ENCODE results near the gene COL6A3.

The COL6A3 gene

GRCh38 chr2:237322564-237322963 is 91.4 kb downstream of the COL6A3 start:
- Histone ChIP-seq H3K9me3 (ENCODE audit: insufficient read depth, low read depth, low read length) (no peaks in the 10 kb centered on the region), H3K4me1 (ENCODE audit: insufficient read depth, low read length, poor library complexity, severe bottlenecking) (no peaks in the 10 kb centered on the region), H3K9me2 (replicated peaks; ENCODE audit: low read depth, low read length) (no peaks in the 10 kb centered on the region), H4K20me1 (ENCODE audit: insufficient read depth, low read length, poor library complexity, severe bottlenecking) (no peaks in the 10 kb centered on the region), H2AFZ (ENCODE audit: low read length) (no peak overlapping the region), H3K4me2 (ENCODE audit: low read depth, low read length, poor library complexity, severe bottlenecking) (no peak overlapping the region), H3K27me3 (ENCODE audit: insufficient read depth, low read length, poor library complexity, severe bottlenecking) (no peaks in the 10 kb centered on the region), H3K79me2 (ENCODE audit: insufficient read depth, low read length) (no peaks in the 10 kb centered on the region), H3K36me3 (ENCODE audit: insufficient read depth, low read length) (no peaks in the 10 kb centered on the region), H3F3A (ENCODE audit: low read depth) (no peaks in the 10 kb centered on the region), H3K9ac (ENCODE audit: low read depth, low read length, poor library complexity, severe bottlenecking) (no peak overlapping the region), H3K4me3 (ENCODE audit: low read length, poor library complexity, severe bottlenecking) (no peak overlapping the region)
- TF ChIP-seq EZH2phosphoT487 (IDR thresholded peaks at IDR 0.05; ENCODE audit: borderline replicate concordance) (no peak), CTCF (conservative IDR thresholded peaks at IDR 0.05; ENCODE audit: low read length) (peak; percentile 40; the same call in 1 of the 2 replicates)

DNA sequence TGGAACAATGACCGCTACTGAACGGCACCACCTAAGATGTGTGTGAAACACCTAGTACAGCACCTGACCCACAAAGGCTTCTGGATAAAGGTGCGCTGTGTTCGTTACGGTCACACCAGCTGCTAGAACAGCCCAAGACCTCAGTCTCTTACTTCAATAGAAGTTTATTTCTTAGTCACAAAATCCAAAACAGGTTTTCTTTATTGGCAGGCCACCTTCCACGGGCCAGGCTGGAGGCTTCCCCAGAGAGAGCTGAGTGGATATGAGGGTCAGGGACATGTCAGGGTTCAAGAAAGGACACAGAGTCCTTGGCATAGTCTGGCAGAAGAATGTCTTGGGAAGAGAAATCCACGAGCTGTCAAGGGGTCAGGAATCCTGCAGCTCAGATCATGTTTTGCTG is 92.2 kb downstream of the COL6A3 start:
- Histone ChIP-seq H3K4me3 (ENCODE audit: low read length, poor library complexity, severe bottlenecking) (no peak overlapping the region), H3K9me2 (replicated peaks; ENCODE audit: low read depth, low read length) (no peaks in the 10 kb centered on the region), H3K9me3 (ENCODE audit: insufficient read depth, low read depth, low read length) (no peaks in the 10 kb centered on the region), H3K27me3 (ENCODE audit: insufficient read depth, low read length, poor library complexity, severe bottlenecking) (no peaks in the 10 kb centered on the region), H3K79me2 (ENCODE audit: insufficient read depth, low read length) (no peaks in the 10 kb centered on the region), H2AFZ (ENCODE audit: low read length) (no peak overlapping the region), H3F3A (ENCODE audit: low read depth) (no peaks in the 10 kb centered on the region), H3K36me3 (ENCODE audit: insufficient read depth, low read length) (no peaks in the 10 kb centered on the region), H3K9ac (ENCODE audit: low read depth, low read length, poor library complexity, severe bottlenecking) (no peak overlapping the region), H3K4me2 (ENCODE audit: low read depth, low read length, poor library complexity, severe bottlenecking) (no peak overlapping the region), H3K4me1 (ENCODE audit: insufficient read depth, low read length, poor library complexity, severe bottlenecking) (no peaks in the 10 kb centered on the region), H4K20me1 (ENCODE audit: insufficient read depth, low read length, poor library complexity, severe bottlenecking) (no peaks in the 10 kb centered on the region)
- TF ChIP-seq CTCF (conservative IDR thresholded peaks at IDR 0.05; ENCODE audit: low read length) (no peak), EZH2phosphoT487 (IDR thresholded peaks at IDR 0.05; ENCODE audit: borderline replicate concordance) (no peak)

GRCh38 chr2:237320801-237321560 is 93.0 kb downstream of the COL6A3 start:
- Histone ChIP-seq H4K20me1 (ENCODE audit: insufficient read depth, low read length, poor library complexity, severe bottlenecking) (no peaks in the 10 kb centered on the region), H3K79me2 (ENCODE audit: insufficient read depth, low read length) (no peaks in the 10 kb centered on the region), H2AFZ (ENCODE audit: low read length) (no peak overlapping the region), H3K4me2 (ENCODE audit: low read depth, low read length, poor library complexity, severe bottlenecking) (no peak overlapping the region), H3K4me3 (ENCODE audit: low read length, poor library complexity, severe bottlenecking) (no peak overlapping the region), H3K27me3 (ENCODE audit: insufficient read depth, low read length, poor library complexity, severe bottlenecking) (no peaks in the 10 kb centered on the region), H3K9me3 (ENCODE audit: insufficient read depth, low read depth, low read length) (no peaks in the 10 kb centered on the region), H3K4me1 (ENCODE audit: insufficient read depth, low read length, poor library complexity, severe bottlenecking) (no peaks in the 10 kb centered on the region), H3K36me3 (ENCODE audit: insufficient read depth, low read length) (no peaks in the 10 kb centered on the region), H3K9ac (ENCODE audit: low read depth, low read length, poor library complexity, severe bottlenecking) (no peak overlapping the region), H3F3A (ENCODE audit: low read depth) (no peaks in the 10 kb centered on the region), H3K9me2 (replicated peaks; ENCODE audit: low read depth, low read length) (no peaks in the 10 kb centered on the region)
- TF ChIP-seq EZH2phosphoT487 (IDR thresholded peaks at IDR 0.05; ENCODE audit: borderline replicate concordance), result no peak
- no peak for TF ChIP-seq CTCF (conservative IDR thresholded peaks at IDR 0.05; ENCODE audit: low read length)

Measured in Loucy (cell line).